HCEC 1CT (cell line): ENCODE measurements around the gene FAM216B.

Source experiments
- DNase-seq: peaks from one replicate; pipeline ENCODE4 v3.0.0-alpha.2; 2017

FAM216B gene

DNA sequence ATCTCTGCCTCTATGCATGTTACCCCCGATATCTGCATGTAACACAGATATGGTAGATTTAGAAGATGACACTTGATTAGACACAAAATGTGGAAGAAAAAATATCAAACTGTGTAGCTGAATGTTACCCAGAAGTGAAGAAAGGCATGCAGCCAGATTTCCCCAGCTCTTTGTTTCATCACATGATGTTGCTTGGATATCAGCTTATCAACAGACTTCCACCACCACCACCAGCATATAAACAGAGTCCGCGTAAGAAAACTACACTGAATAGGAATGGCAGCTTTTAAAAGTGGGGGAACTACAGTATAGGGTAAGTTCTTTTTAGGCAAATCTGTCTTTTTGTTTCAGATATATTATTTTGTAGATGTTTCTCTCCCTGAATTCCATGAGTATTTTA, at the start of gene FAM216B:
Gene FAM216B (plus strand): TSS at position 233 of the 400 bp plus-strand sequence. CDS start 2,484 bp downstream, outside the sequence.
- DNase-seq = no peak

DNA sequence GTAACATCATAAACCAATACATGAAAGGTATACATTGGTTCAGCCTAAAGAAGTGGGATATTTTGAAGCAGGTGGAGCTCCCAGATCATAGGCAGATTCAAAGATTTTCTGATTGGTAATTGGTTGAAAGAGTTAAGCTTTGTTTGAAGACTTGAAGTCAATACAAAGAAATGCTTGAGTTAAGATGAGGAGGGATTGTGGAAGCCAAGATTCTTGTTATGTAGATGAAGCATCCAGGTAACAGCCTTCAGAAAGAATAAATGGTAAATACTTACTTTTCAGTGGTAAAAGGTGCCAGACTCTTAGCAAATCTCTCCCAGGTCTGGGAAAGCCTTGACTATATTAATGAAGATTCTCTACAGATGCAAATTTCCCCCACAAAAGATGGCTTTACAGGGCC, 49.3 kb upstream of the FAM216B start:
- DNase-seq = no peak

DNA sequence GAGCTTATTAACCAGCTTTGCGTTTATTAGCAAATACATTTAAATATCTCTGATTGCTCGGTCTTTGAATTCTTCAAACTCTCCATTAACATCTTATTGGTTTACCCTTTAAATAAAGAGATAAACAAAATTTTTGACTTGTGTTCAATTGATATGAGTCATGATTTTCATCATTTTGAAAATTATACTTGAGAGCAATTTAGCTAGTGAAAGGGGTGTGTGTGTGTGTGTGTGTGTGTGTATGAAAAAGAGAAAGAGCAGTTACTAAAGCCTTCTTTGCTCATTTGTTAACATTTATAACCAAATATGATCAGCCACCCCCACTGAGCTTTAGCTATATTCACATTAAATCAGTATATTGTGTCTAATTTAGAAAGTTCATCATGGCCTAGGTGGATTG, 48.3 kb upstream of the FAM216B start:
- no peak for DNase-seq

DNA sequence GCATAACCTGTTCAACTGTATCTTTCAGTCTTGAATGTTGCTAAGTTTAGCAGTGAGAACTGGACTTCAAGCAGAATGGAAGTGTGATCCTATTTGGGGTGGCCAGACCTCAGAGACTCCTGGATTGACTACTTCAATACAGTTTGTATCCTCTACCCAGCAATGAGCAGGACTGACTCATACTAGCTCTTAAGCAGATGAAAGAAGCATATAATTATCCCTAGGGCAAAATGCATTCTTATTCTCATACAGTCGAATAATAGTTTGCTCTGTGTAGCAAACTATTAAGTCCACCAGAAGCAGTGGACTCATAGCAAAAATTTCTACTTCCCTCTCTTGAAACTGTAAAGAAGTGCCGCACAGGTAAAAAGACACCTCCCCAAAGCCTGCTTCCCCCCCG, 46.4 kb upstream of the FAM216B start:
- no peak for DNase-seq

DNA sequence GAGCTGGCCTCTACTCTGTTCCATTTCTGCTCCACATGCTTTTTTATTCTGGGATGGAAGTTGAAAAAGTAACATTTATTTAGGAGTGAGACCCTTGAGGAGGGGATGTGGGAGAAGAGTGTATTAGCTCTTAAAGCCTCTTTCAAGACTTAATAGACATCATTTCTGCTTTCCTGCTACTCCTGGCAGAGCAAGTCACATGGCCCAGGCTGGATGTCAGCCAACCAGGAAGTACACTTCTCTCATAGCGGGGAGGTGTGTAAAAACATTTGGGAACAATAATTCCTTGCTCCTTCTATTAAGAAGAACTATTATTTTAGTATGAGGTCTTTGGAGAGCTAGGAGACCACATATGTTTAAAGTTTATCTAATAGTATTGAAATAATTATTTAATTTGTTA, 40.6 kb upstream of the FAM216B start:
- DNase-seq = peak; percentile 26

DNA sequence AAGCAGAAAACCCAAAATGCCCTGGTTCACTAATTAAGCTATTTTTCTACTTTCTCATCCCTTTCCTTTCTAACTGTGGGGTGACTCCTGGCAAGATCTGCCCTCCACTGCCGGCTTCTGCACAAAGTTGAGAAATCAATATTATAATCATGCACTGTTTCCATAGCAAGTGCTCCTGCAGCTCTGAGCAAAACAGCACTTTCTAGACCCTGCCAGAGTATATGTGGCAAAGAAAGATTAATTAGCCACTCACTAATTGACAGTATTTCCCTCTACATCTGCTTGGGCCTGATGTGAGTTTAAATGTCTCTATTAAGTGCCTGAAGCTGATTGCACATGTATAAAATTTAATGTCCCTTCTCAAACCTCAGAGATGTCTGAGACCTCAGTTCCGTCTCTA, 39.5 kb upstream of the FAM216B start:
- no peak for DNase-seq

DNA sequence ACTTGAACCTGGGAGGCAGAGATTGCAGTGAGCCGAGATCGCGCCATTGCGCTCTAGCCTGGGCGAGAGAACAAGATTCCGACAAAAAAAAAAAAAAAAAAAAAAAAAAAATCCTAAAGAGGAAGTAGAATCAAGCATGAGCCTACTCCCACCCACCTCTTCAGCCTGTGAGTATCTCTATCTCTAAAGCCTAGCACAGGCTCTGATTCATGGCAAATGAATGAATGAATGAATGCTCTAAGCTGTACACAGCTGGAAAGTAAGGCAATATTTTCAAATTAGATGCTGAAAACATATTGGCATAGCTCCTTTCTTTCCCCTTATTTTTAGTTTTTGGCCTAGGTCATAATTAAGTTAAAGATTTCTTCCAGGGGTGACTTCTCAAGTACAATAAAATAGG, 35.7 kb upstream of the FAM216B start:
- DNase-seq = peak; percentile 17

DNA sequence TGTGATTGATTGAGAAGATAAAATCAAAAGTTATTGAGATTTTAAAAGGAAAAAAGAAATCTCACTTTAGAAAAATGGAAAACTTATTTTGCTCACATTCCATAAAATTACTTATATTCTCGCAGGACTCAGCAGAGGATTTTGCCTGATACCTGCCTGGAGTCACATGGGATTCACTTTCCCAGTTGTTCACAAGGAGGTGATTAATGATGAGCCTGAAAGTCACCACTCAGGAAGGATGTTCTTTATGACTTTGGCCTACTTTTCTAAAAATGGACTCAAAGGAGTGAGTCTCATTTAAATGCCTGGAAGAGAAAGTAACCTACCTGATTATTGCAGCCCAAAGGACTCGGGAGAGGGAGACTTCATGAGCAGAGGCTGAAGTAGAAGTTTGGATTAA, 34.5 kb upstream of the FAM216B start:
- peak; percentile 77 for DNase-seq

DNA sequence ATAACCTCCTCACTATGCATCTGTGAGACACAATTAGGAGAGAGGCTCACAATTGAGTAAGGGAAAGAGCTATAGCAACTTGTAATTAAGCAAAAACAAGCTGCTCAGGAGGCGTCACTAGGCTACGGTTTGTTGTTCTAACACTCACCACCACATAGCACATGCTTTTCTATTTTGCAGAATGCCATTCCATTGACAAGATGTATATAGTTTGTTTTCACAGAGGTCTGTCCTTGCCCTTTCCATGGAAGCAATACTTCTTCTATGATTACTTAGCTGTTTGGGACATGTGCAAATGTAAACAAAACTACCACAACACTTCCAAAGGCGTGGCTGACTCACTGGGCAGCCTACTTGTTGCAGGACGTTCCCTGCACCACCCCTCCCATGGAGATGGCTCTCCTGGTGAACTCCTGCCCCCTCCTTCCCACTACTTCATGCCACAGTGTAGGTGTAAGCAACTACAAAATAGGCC, 33.9 kb upstream of the FAM216B start:
- DNase-seq = peak; percentile 99

DNA sequence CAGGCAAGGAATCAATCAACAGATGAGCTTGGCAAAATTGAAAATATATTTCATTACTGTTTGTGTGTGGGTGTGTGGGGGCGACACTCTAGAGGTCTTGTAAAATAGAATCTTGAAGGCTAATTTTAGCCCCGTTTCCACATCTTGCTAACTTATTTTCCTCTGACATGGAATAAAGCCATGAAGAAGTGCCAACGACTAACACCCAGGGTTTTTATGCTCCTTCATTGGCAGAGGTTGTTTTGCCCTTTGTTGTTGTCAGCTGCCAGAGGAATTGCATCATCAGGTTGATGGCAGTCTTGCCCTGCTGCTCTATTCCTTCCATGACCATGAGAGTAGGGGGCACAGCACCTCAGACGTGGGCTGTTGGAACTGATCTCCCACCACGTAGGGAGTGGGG, 30.6 kb upstream of the FAM216B start:
- DNase-seq = no peak

DNA sequence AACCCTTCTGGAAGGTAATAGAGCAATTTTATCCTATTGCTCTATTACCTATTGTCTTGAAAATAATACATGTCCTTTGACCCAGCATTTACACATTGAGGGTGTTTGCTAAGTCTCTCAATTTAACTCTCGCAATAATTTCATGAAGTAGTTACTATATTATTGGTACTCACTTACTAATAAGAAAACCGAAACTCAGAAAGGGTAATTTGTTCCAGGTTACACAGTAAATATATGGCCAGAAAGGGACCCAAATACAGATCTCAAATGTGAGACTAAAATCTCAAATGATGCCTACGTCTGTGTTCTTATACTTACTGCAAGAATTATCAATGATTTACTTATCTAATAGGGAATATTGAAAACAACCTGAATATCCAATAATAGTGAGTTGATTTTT, 29.7 kb upstream of the FAM216B start:
- DNase-seq = no peak

DNA sequence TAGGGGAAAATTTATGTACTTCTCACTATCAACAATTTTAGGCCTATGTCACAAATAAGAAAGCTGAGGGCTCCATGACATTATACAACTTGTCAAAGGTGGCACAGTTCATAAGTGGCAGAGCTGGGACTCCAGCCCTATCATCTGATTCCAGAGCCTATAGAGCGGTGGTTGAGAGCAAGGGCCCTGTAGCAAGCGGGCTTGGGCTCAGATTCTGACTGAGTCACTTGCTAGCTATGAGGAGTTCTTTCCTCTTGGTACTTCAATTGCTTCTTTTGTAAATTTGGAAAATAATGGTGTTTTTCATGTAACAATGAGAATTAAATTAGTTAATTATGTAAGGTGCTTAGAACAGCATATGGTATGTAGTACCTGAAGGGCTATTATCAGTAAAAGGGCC, 28.7 kb upstream of the FAM216B start:
- DNase-seq = no peak

DNA sequence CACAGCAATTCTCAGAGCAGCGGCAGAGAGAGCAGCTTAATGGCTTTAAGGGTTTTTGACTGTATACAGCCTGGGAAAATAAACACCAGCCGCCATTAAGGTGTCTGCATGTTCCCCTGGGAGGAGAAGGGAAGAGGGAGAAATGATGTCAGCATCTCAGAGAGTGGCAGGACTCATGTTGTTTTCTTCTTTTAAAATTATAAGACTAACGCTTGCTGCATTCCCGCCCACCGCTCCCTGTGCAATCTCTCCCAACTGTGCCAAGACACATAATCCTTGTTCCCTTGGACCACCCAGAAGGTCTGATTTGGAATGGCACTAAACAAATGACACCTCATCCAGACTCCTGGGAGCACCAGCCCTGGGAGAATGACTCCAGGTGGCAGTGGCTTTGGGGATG, 27.7 kb upstream of the FAM216B start:
- DNase-seq = no peak

DNA sequence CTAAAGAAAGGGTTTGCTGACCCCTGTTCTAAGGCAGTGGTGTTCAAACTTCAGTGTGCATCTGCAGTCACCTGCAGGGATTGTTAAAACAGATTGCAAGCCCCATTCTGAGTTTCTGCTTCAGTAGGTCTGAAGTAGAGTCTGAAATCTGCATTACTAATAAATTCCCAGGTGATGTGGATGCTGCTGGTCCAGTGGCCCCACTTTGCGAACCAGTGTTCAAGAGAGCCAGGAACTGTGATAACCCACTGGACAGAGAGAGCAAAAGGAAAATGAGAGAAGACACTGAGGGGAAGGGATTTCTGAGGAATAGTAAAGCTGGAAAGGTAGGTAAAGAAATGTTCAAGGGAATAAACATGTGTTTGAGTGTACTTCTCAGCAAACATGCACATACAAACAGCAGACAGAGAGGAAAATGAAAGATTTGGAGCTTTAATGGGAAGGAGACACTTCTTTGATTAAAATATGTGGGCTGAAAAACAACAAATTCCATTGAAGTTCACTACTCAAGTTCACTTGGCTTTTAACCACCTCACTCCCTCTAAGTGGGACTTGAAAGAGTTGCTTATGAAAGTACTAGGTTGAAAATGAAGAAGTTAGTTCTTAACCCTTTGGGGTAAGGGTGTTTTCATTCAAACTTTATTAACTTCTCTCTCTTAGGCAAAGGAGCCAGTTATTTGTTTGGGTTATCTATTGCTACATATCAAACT, 26.4 kb upstream of the FAM216B start:
- DNase-seq = no peak

DNA sequence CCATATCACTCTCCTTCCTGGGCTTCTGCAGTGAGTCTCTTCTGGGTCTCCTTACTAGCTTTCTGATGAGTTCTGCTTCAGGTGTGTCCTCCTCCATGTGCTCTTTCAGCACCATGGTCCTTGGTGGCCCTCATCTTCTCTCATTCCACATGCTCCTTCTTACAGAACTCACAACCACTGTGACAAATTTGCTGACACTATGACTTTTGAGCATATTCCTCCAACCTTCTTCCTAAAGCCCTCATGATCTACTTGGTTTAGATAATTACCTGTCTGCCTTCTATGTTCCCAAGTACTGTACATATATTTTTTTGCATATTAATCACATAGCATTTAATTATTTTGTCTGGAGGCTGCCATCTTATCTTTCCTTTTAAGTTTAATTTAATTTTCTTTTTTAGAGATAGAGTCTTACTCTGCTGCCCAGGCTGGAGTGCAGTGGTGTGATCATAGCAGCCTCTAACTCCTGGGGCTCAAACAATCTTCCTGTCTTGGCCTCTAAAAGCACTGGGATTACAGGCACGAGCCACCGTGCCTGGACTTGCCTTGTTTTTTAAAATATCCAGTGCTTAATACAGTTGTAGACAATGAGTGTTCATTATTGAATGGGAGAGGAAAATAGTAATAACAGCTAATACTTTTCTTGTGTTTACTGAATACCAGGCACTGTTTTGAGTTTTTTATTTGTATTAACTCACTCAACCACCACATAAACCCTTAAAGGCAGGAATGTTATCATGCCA, 23.5 kb upstream of the FAM216B start:
- no peak for DNase-seq

DNA sequence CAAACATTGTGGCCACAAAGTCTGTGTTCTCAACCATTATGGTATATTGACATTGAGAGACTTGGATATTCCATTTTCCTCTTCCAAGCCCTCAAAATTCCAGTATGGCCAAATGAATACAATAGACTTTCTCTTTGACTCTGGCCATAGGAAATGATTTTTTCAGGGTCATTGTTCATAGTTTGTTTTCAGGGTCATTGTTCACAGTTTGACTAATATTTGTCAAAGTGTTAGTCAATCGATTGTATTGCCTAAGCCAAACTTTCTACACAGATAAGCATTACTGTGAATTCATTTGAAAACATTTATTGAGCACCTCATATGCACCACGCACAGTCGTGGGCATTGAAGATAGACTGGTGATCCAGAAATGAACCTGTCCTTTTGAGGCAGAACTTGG, 22.9 kb upstream of the FAM216B start:
- DNase-seq = no peak

DNA sequence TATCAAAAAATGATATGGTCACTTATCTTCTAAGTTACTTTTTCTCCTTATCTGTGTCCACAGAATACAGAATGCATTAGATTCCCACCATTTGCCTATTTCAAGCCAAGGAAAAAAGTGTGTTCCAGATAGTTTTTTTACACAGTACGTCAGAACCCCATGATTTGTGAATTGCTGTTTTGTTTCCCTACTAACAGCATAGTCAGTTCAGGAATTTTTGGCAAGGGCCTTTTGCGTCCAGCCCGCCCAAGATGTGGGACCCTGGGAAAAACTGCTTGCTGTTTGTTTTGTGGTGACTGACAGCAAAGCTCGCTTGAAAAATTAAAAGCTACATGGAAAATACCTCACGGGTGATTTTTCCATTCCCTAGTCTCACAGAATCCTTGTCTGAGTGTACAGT, 20.4 kb upstream of the FAM216B start:
- no peak for DNase-seq

DNA sequence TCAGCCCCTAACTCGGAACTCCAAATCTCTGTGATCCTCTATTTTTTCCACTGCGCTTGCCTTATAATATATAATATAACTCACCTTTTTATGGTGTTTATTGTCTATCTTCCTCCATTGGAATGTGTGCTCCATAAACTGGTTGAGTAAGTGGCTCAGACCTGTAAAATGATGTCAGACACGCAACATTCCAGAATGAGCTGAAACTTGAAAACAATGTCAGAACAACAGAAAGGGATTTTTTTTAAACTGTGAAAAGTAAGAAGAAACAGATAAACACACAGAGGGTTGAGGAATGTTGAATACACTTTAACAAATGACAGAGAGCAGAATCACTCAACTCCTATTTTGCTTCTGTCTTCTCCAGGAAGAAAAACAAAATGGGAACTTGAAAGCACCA, 19.1 kb upstream of the FAM216B start:
- DNase-seq = peak; percentile 8

DNA sequence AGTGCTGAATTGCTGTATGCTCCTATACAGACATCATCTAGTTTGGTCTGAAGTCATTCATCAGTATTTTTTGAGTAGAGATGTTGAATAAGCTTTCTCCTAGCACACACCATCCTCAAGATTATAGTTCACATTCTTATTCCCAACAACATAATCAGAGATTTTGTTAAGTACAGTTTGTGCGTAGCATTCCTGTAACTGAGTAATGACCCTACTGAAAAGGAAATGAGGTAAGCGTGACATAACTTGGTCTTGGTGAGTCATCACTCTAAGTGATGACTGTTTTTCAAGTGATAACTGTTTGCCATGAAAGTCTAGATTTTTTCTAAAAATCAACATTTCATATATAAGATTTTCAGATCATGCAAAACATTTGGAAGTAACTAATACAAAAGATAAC, 18.5 kb upstream of the FAM216B start:
- DNase-seq = peak; percentile 93

DNA sequence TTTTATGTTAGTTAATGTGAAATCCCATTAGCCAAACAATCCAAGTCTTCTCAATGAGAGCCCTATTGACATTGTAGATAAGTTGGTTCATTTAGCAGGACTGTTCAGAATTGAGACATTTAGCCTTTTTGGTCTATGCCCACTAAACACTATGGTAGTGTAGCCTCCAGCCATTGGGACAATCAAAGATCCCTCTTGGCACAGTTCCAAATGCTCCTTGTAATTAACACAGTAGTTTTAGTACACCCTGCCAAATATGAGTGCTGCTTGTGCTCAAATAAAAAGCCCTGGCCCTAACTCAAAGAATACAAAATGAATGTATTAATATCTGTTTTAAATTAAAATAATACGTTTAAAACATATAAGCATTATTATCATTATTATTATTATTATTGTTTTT, 15.4 kb upstream of the FAM216B start:
- DNase-seq = no peak

DNA sequence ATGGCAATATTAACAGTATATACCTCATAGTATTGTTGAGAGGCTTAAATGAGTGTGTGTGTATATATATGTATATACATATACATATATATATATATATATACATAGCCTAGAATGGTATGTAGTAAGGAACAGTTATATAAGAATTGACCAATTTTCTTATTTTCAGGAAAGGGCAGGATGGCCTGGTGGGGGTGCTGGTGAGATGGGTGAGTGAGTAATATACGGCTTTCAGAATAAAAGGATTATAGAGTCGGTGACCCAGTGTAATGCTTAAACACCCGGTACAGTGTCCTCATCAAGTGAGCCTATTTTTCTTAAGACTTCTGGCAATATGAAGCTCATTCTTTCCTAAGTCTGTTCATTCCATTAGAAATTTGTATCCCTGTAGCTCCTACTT, 11.7 kb upstream of the FAM216B start:
- no peak for DNase-seq

DNA sequence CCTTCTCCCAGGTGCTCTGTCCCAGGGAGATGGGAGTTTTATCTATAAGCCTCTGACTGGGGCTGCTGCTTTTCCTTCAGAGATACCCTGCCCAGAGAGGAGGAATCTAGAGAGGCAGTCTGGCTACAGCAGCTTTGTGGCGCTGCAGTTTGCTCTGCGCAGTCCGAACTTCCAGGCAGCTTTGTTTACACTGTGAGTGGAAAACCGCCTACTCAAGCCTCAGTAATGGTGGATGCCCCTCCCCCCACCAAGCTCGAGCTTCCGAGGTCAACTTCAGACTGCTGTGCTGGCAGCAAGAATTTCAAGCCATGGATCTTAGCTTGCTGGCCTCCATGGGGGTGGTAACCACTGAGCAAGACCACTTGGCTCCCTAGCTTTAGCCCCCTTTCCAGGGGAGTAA, 4.8 kb upstream of the FAM216B start:
- DNase-seq = peak; percentile 19

DNA sequence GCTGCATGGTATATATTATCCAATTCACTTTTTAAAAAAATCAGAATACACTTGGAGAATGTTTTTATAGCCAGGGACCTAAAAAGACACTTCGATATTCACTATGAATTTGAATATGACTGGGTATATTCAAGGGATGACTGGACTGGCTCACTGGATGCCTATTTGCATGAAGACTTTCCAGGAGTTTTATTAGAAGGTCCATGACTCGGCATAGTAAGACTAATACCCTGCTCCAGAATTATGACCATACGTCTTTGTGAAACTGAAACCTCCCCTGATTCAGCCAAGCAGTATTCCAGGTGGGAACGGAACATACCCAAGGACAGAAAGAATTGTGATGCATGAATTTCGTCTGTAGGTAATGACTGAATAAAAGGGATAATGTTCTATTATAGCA, 3.9 kb upstream of the FAM216B start:
- no peak for DNase-seq

DNA sequence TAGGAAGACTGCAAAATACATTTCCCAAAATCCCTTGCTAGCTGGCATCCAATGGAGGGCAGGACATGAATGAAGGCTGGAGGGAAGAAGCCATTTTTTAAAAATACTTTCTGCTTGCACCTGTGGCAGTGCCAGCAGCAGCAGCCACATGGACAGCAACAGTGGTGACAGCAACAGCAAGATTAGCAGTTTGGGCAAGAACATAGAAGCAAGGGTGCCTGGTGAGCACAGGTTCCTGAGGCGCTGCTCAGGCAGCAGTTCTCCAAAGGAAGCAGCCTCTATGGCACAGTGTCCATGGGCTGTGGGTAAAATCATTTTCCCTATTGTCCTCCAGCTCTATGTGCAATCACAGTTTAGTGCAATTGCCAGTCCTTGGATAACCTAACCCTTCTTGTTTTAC, 1.3 kb upstream of the FAM216B start:
- DNase-seq = no peak

DNA sequence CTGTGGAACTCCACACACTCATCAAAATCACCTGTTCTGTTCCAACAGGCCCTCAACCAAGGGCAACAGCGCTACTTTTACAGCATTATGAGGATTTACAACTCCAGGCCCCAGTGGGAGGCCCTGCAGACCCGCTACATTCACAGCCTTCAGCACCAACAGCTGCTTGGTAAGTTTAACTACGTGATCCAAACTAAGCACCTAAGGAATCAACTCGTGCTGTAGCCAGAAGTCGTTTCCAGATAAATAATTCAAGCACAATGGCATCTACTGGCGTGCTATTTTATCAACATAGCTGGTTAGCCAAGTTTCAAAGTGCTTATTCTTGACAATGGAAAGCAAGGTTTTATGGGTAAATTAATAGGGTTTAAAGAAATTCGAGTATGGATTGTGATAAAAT, 5.3 kb downstream of the FAM216B start:
- no peak for DNase-seq
